HG03045 (cell line): ENCODE results near the gene SSBP4.

ENCODE experiments used
- ATAC-seq: cut with Tn5 transposase; IDR thresholded peaks from one replicate; pipeline ENCODE4 v1.9.1; 2021; ENCODE audit warnings: mild to moderate bottlenecking, moderate library complexity; ENCODE audit not compliant: unreplicated experiment

The SSBP4 gene

GRCh38 chr19:18481505-18482222 is 62.5 kb downstream of the SSBP4 start:
- ATAC-seq = no peak

- no peak for ATAC-seq
Measured at GRCh38 chr19:18483119-18483890, 64.1 kb downstream of the SSBP4 start.
